ACC112 (cell line): ENCODE data around the gene GLMP.
"Not testable (repeated sequence)": the region's sequence is repeated elsewhere in the genome, so short reads cannot be mapped to it uniquely, and the experiment has no call there.

Experiments
- H2AFZ ChIP-seq: fragments of 200-600 bp; sonication (generic); one replicate; pipeline ENCODE4 v1.6.0; 2017; ENCODE audit warnings: antibody characterized with exemption, low read length; ENCODE audit not compliant: unreplicated experiment
- H3K27ac ChIP-seq: fragments of 200-600 bp; sonication (generic); 2 replicates; pipeline ENCODE4 v1.5.1; 2014; ENCODE audit warnings: low read depth, mild to moderate bottlenecking, antibody characterized with exemption, low read length, moderate library complexity
- H3K27me3 ChIP-seq: fragments of 200-600 bp; sonication (generic); 2 replicates; pipeline ENCODE4 v1.6.1; 2014; ENCODE audit warnings: mild to moderate bottlenecking, antibody characterized with exemption, low read length, moderate library complexity, mixed read lengths; ENCODE audit not compliant: insufficient read depth
- H3K36me3 ChIP-seq: fragments of 200-600 bp; sonication (generic); 2 replicates; pipeline ENCODE4 v1.6.1; 2016; ENCODE audit warnings: mild to moderate bottlenecking, antibody characterized with exemption, low read length, moderate library complexity, mixed read lengths; ENCODE audit not compliant: insufficient read depth
- H3K4me1 ChIP-seq: fragments of 200-600 bp; sonication (generic); one replicate; pipeline ENCODE4 v1.6.1; 2016; ENCODE audit warnings: low read length, mixed read lengths; ENCODE audit not compliant: insufficient read depth, unreplicated experiment, control insufficient read depth
- H3K4me3 ChIP-seq: fragments of 200-600 bp; sonication (generic); 2 replicates; pipeline ENCODE4 v1.5.1; 2014; ENCODE audit warnings: mild to moderate bottlenecking, low read depth, low read length
- H3K79me2 ChIP-seq: fragments of 200-600 bp; sonication (generic); one replicate; pipeline ENCODE4 v1.6.0; 2016; ENCODE audit warnings: low read length; ENCODE audit not compliant: control insufficient read depth, unreplicated experiment, insufficient read depth

GLMP gene

DNA sequence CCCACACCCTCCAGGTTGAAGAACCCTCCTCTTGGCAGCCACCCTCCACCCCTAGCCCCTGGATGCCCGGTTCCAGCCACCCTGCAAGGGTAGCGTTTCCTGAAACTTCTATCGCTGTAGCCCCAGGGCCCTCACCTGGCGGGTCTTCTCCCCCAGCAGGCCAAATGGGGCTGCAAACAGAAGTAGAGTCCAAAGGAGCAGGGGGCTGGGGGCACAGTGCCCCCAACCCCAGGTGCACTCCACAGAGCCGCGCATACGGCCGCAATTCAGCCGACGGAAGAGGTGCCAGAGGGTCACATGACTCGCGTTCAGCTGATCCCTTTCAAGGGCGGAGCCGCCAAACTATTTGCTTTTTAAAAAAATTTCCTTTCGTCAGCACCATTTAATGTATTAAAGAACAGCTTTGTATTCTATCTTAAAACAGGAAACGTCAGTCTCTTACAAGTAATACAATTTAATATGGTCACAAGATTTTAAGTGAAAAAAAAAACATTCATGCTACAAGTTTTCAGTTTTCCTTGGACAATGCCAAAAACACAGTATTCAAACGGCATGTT is at the start of gene GLMP:
TSS of gene GLMP (minus strand) at position 289 of the 557 bp plus-strand sequence. CDS start at position 255, 34 bp downstream.
- Histone ChIP-seq H3K4me3 (peak within 1 kb of the TSS; percentile 93), H3K27me3 (no peaks in the 10 kb centered on the region), H3K79me2 (peaks cover 17% of the 10 kb centered on the region), H3K27ac (no peak within 1 kb of the TSS), H3K4me1 (peaks cover 21% of the 10 kb centered on the region), H3K36me3 (no peaks in the 10 kb centered on the region), H2AFZ (peak within 1 kb of the TSS; percentile 93)

DNA sequence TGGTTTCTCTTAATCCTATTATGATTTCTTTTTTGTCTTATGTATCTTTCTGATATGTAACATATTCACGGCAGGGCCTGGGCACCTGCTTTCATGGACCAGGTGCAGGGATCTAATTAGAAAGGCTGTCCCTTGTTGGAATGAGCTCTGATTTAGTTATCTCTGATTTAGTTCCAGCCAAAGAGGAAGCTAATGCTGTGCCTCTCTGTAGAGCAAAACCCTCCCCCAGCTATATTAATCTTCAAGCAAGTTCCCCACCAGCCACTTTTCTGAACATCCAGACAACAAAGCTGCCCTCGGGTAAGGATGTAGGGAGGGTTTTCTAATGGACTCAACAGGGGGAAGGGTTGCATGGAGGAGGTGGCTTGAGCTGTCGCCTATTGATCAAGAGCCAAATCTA is 48.9 kb upstream of the GLMP start:
- Histone ChIP-seq H3K27me3 (no peaks in the 10 kb centered on the region), H3K36me3 (no peaks in the 10 kb centered on the region), H3K27ac (no peak overlapping the region)

GRCh38 chr1:156342166-156342955 is 46.9 kb upstream of the GLMP start:
- peaks cover 10% of the 10 kb centered on the region for H3K4me1 ChIP-seq
- no peak overlapping the region for H3K4me3 ChIP-seq
- H2AFZ ChIP-seq = no peak overlapping the region
- no peak overlapping the region for H3K27ac ChIP-seq
- H3K36me3 ChIP-seq = no peaks in the 10 kb centered on the region
- peaks cover 7% of the 10 kb centered on the region for H3K79me2 ChIP-seq
- no peaks in the 10 kb centered on the region for H3K27me3 ChIP-seq

More for the DNA sequence above, 48.9 kb upstream of the GLMP start:
- H3K4me3 ChIP-seq = no peak overlapping the region
- H3K4me1 ChIP-seq = peaks cover 10% of the 10 kb centered on the region
- no peak overlapping the region for H2AFZ ChIP-seq
- no peaks in the 10 kb centered on the region for H3K79me2 ChIP-seq

DNA sequence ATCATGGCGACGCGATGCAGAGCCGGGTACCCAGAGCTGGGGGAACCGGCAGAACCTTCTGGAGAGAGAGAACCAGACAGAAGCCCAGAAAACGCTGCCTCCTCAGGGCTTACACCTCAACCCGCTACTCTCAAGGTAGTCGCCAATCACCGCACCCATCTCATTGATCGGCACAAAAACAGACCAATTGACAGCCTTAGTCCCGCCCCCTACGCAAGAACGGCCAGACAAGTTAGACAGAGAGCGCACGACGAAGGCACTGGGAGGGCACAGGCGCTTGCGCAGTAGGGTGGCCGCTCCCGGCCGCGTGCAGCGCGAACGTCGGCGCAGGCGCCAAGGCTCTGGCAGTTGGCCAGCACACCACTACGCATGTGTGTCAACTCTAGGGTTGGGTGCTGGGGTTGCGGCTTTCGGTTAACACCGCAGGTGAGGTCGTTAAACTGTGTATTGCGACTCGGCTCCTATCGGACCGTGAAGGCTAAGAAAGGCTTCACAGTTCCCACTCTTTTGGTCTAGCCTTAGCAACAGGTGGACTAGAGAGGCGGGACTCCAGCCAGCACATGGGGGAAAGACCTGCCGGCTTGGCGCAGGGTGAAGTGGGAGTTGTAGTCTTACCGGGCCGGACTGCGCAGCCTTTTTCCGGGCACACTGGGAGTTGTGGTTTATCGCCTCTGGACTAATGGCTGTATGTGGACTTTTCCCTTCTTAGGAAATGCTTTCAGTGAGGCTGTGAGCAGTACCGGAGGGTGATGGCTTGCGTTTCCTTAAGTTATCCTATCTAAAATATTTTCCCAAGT is 42.9 kb upstream of the GLMP start, which contains the start of the genes CCT3 and TSACC:
TSS of gene CCT3 (minus strand) at position 113 of the 797 bp plus-strand sequence. CDS start at position 5, 108 bp downstream.
TSS of gene TSACC (plus strand) at position 347 of the 797 bp plus-strand sequence. CDS start 1,232 bp downstream, outside the sequence.
- peak within 1 kb of the TSS; percentile 38 for H3K27ac ChIP-seq
- peaks cover 45% of the 10 kb centered on the region for H3K79me2 ChIP-seq
- H3K4me1 ChIP-seq = peaks cover 15% of the 10 kb centered on the region
- H3K36me3 ChIP-seq = peaks cover 23% of the 10 kb centered on the region
- H3K4me3 ChIP-seq = peak within 1 kb of the TSS; percentile 97
- peak within 1 kb of the TSS; percentile 96 for H2AFZ ChIP-seq
- H3K27me3 ChIP-seq = no peaks in the 10 kb centered on the region

- peak overlapping the region; percentile 97 for H3K4me3 ChIP-seq
- peaks cover 28% of the 10 kb centered on the region for H3K36me3 ChIP-seq
- peaks cover 15% of the 10 kb centered on the region for H3K4me1 ChIP-seq
- peak overlapping the region; percentile 73 for H2AFZ ChIP-seq
- peak overlapping the region; percentile 38 for H3K27ac ChIP-seq
- no peaks in the 10 kb centered on the region for H3K27me3 ChIP-seq
- peaks cover 47% of the 10 kb centered on the region for H3K79me2 ChIP-seq
These were observed 42.4 kb upstream of the GLMP start for GRCh38 chr1:156337888-156338179.

DNA sequence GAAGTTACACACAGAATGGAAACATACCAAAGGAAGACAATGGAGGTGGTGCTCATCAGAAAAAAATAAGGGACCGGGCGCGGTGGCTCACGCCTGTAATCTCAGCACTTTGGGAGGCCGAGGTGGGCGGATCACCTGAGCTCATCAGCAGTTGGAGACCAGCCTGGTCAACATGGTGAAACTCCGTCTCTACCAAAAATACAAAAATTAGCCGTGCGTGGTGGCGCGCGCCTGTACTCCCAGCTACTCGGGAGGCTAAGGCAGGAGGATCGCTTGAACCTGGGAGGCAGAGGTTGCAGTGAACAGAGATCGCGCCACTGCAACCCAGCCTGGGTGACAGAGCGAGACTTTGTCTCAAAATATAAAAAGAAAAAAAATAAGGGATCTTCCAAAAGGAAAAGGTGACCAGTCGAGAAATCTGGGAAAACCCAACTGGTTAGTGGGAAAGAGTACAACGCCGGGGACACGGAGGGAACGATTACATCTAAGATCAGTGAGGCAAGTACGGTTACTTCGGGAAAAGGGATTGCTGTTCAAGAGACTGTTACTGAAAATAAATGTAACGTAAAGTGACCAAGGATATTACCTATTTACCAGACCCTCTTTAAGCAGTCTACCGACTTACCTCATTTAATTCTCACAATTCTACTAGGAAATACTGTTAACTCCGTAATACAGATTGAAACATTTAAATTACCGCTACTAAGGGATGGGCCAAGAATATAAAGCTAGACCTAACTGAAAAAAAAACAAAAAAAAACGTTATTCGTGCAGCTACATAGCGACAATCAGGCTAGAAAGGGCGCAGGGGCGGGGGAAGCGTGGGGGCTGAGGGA is 41.8 kb upstream of the GLMP start:
- Histone ChIP-seq H3K27me3 (no peaks in the 10 kb centered on the region), H3K27ac (peak overlapping the region; percentile 38), H2AFZ (peak overlapping the region; percentile 73), H3K79me2 (peaks cover 52% of the 10 kb centered on the region), H3K4me3 (peak overlapping the region; percentile 97), H3K36me3 (peaks cover 33% of the 10 kb centered on the region), H3K4me1 (peaks cover 15% of the 10 kb centered on the region)

- H3K4me1 ChIP-seq = peaks cover 15% of the 10 kb centered on the region
- H3K4me3 ChIP-seq = peak overlapping the region; percentile 97
- H2AFZ ChIP-seq = no peak overlapping the region
- H3K27ac ChIP-seq = no peak overlapping the region
- H3K36me3 ChIP-seq = peaks cover 36% of the 10 kb centered on the region
- H3K27me3 ChIP-seq = no peaks in the 10 kb centered on the region
- H3K79me2 ChIP-seq = peaks cover 56% of the 10 kb centered on the region
These were observed 40.8 kb upstream of the GLMP start for GRCh38 chr1:156336242-156336641.

- not testable (repeated sequence) for H3K4me1 ChIP-seq, H3K4me3 ChIP-seq, H3K27me3 ChIP-seq, H3K27ac ChIP-seq, H2AFZ ChIP-seq
- Histone ChIP-seq H3K36me3 (peaks cover 41% of the 10 kb centered on the region), H3K79me2 (peaks cover 13% of the 10 kb centered on the region)
These were observed 27.7 kb upstream of the GLMP start for GRCh38 chr1:156323179-156323578.

DNA sequence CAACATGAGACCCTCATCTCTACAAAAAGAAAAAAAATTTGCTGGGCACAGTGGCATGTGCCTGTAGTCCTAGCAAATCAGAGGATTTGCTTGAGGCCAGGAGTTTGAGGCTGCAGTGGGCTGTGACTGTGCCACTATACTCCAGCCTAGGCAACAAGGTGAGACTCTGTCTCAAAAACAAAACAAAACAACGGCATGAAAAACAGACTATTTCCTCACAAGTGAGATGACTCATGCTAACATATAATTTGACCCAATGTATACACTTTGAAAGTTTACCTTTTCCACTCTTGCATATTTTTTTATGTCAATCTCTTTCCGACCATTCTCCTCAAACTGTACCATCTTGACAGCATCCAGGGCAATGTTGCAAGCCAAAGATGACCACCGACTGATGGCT is 25.1 kb upstream of the GLMP start:
- Histone ChIP-seq H3K79me2 (peaks cover 13% of the 10 kb centered on the region), H3K36me3 (peaks cover 54% of the 10 kb centered on the region), H3K4me1 (no peaks in the 10 kb centered on the region), H3K27me3 (no peaks in the 10 kb centered on the region), H3K27ac (peak overlapping the region; percentile 28; the same call in 1 of the 2 replicates), H3K4me3 (no peak overlapping the region), H2AFZ (no peak overlapping the region)

- Histone ChIP-seq H2AFZ (no peak overlapping the region), H3K4me1 (no peaks in the 10 kb centered on the region), H3K79me2 (peaks cover 13% of the 10 kb centered on the region), H3K27me3 (no peaks in the 10 kb centered on the region), H3K36me3 (peaks cover 54% of the 10 kb centered on the region), H3K4me3 (no peak overlapping the region), H3K27ac (no peak overlapping the region)
These were observed 24.2 kb upstream of the GLMP start for GRCh38 chr1:156319664-156320063.
